ENCODE data around the gene LCLAT1.

DNA sequence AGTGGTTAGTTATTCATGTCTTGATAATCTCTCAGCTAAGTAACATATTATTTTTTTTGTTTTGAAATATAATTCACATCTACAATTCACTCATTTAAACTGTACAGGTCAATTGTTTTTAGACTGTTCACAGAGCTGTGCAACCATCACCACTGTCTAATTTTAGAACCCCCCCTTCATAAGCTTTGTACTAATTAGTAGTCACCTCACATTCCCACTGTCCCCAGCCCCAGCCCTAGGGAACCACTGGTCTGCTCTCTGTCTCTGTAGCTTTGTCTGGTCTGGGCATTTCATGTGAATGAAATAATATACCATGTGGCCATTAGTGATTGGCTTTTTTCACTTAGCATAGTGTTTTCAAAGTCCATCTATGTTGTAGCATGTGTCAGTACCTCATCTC lies 55.3 kb downstream of the LCLAT1 start:
- TF ChIP-seq, protein P1, sequence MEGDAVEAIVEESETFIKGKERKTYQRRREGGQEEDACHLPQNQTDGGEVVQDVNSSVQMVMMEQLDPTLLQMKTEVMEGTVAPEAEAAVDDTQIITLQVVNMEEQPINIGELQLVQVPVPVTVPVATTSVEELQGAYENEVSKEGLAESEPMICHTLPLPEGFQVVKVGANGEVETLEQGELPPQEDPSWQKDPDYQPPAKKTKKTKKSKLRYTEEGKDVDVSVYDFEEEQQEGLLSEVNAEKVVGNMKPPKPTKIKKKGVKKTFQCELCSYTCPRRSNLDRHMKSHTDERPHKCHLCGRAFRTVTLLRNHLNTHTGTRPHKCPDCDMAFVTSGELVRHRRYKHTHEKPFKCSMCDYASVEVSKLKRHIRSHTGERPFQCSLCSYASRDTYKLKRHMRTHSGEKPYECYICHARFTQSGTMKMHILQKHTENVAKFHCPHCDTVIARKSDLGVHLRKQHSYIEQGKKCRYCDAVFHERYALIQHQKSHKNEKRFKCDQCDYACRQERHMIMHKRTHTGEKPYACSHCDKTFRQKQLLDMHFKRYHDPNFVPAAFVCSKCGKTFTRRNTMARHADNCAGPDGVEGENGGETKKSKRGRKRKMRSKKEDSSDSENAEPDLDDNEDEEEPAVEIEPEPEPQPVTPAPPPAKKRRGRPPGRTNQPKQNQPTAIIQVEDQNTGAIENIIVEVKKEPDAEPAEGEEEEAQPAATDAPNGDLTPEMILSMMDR (conservative IDR thresholded peaks at IDR 0.05; ENCODE audit: low read length) = no peak
- TF ChIP-seq EZH2phosphoT487 (IDR thresholded peaks at IDR 0.05; ENCODE audit: borderline replicate concordance, low read depth, low read length) = no peak

All from OCI-LY7 (cell line).